Esophagus muscularis mucosa (tissue), 4 donors: Measurements from ENCODE around the gene MFN2. TPM values are rescaled to one million over a fixed set of nuclear protein-coding genes. Genes with fewer than 3 reads are reported as not detected.

Source experiments
- DNase-seq: peaks from one replicate; pipeline ENCODE4 v3.0.0-alpha.2; 2017; ENCODE audit errors: extremely low spot score
- H3K27ac ChIP-seq, 4 donors: fragments of 200-600 bp; sonication (generic); replicated peaks in 1 of 4; 1 replicate in 3 of 4; 2 replicates in 1 of 4; pipeline ENCODE4 v1.5.1; 2016 to 2019; ENCODE audit warnings: mild to moderate bottlenecking in 1 of 4
- H3K27me3 ChIP-seq, 4 donors: fragments of 200-600 bp; sonication (generic); one replicate each; pipeline versions ENCODE4 v1.5.1 to v1.6.0; 2016 to 2019
- H3K36me3 ChIP-seq, 4 donors: fragments of 200-600 bp; sonication (generic); one replicate each; pipeline ENCODE4 v1.5.1; 2016 to 2019
- H3K4me1 ChIP-seq, 4 donors: fragments of 200-600 bp; sonication (generic); one replicate each; pipeline ENCODE4 v1.5.1; 2016 to 2019
- H3K4me3 ChIP-seq, 4 donors: fragments of 200-600 bp; sonication (generic); 1 replicate in 2 of 4; 2 replicates in 2 of 4; pipeline ENCODE4 v1.5.1; 2016 to 2019; ENCODE audit warnings: mild to moderate bottlenecking in 4 of 4, moderate library complexity in 1 of 4
- H3K9me3 ChIP-seq, 4 donors: fragments of 200-600 bp; sonication (generic); 1 replicate in 3 of 4; 2 replicates in 1 of 4; pipeline ENCODE4 v1.5.1; 2016 to 2019
- CTCF ChIP-seq, 3 experiments: fragments of 200-600 bp in 2 of 3; fragments of 450-650 bp in 1 of 3; sonication (generic) in 2 of 3; IDR thresholded peaks; one replicate each; pipeline ENCODE4 v1.5.1; 2017 to 2019; ENCODE audit warnings: antibody characterized with exemption in 3 of 3, mild to moderate bottlenecking in 2 of 3, moderate library complexity in 1 of 3
- EP300 ChIP-seq: sonication (generic); formaldehyde crosslinking; IDR thresholded peaks from one replicate; pipeline ENCODE4 v1.6.1; 2017; ENCODE audit warnings: antibody characterized with exemption
- POLR2A ChIP-seq: fragments of 450-650 bp; IDR thresholded peaks from one replicate; pipeline ENCODE4 v1.6.1; 2017; ENCODE audit warnings: antibody characterized with exemption, moderate library complexity, mild to moderate bottlenecking, low read depth
- POLR2AphosphoS5 ChIP-seq, 2 donors: sonication (generic); formaldehyde crosslinking; IDR thresholded peaks; one replicate each; pipeline ENCODE4 v1.6.1; 2017; ENCODE audit warnings: antibody characterized with exemption in 2 of 2
- WGBS: methylation state at CpG from one replicate; pipeline ENCODE4 v1.1.5; 2018; 5-methylcytosine and 5-hydroxymethylcytosine counted together
- intact Hi-C: fragments of 100-400 bp; cut with DNase I; formaldehyde crosslinking; loops from one replicate; pipeline ENCODE4 v1.15.1; 2023
- total RNA-seq, 4 donors: library from RNA; depleted of rRNA; stranded (reverse); fragments of >200 nt; gene quantifications; one replicate each; pipeline versions ENCODE4 v1.1.0 to v1.2.1, GENCODE V29; 2016

MFN2 gene
- total RNA-seq, 4 donors from 2014 or later = 166 to 242 (median 191) TPM

- Histone ChIP-seq H3K36me3 (no peaks in the 10 kb centered on the region), H3K27ac (no peak overlapping the region), H3K4me3 (no peak overlapping the region), H3K27me3 (peaks cover 0 to 20% (median 0%) of the 10 kb centered on the region in 4 donors), H3K4me1 (peaks cover 8 to 22% (median 16%) of the 10 kb centered on the region in 4 donors), H3K9me3 (no peaks in the 10 kb centered on the region)
- no peak for TF ChIP-seq POLR2A
- TF ChIP-seq POLR2AphosphoS5 (IDR thresholded peaks at IDR 0.05) = no peak
- TF ChIP-seq EP300 = no peak
- no peak for TF ChIP-seq CTCF (IDR thresholded peaks at IDR 0.05)
- no peak for DNase-seq
- intact Hi-C loops = no loop called here
- WGBS = 83% methylated on average over 4 of the region's 4 CpGs
These were observed 69.4 kb downstream of the MFN2 start for GRCh38 chr1:12049616-12050015.

GRCh38 chr1:12051361-12051760 is 71.1 kb downstream of the MFN2 start:
- TF ChIP-seq POLR2A = no peak
- no peak for TF ChIP-seq CTCF (IDR thresholded peaks at IDR 0.05)
- no peak for TF ChIP-seq POLR2AphosphoS5 (IDR thresholded peaks at IDR 0.05)
- TF ChIP-seq EP300 = no peak
- Histone ChIP-seq H3K9me3 (no peaks in the 10 kb centered on the region), H3K27ac (no peak overlapping the region), H3K36me3 (no peaks in the 10 kb centered on the region), H3K27me3 (peaks cover 0 to 20% (median 0%) of the 10 kb centered on the region in 4 donors), H3K4me1 (peaks cover 8 to 20% (median 16%) of the 10 kb centered on the region in 4 donors), H3K4me3 (no peak overlapping the region)
- no CpG with 5 or more reads among the region's 1 CpG for WGBS
- intact Hi-C loops = no loop called here
- no peak for DNase-seq

- DNase-seq = no peak
- WGBS = 25% methylated on average over 6 of the region's 9 CpGs
- H3K4me3 ChIP-seq = no peak overlapping the region
- no peak overlapping the region for H3K27ac ChIP-seq
- peaks cover 0 to 20% (median 0%) of the 10 kb centered on the region in 4 donors for H3K27me3 ChIP-seq
- peaks cover 8 to 20% (median 16%) of the 10 kb centered on the region in 4 donors for H3K4me1 ChIP-seq
- no peaks in the 10 kb centered on the region for H3K9me3 ChIP-seq
- intact Hi-C loops = no loop called here
- TF ChIP-seq CTCF (IDR thresholded peaks at IDR 0.05) = no peak
- TF ChIP-seq POLR2AphosphoS5 (IDR thresholded peaks at IDR 0.05) = no peak
- TF ChIP-seq POLR2A = no peak
- TF ChIP-seq EP300 = no peak
- no peaks in the 10 kb centered on the region for H3K36me3 ChIP-seq
These were observed 71.8 kb downstream of the MFN2 start for GRCh38 chr1:12052008-12052573.

GRCh38 chr1:12052997-12053686 is 72.9 kb downstream of the MFN2 start:
- intact Hi-C loops = no loop called here
- no peak overlapping the region for H3K4me3 ChIP-seq
- 67% methylated on average over 9 of the region's 14 CpGs for WGBS
- no peak overlapping the region for H3K27ac ChIP-seq
- H3K9me3 ChIP-seq = no peaks in the 10 kb centered on the region
- DNase-seq = no peak
- peaks cover 8 to 20% (median 16%) of the 10 kb centered on the region in 4 donors for H3K4me1 ChIP-seq
- H3K36me3 ChIP-seq = no peaks in the 10 kb centered on the region
- no peak for TF ChIP-seq CTCF (IDR thresholded peaks at IDR 0.05)
- TF ChIP-seq POLR2A = no peak
- TF ChIP-seq POLR2AphosphoS5 (IDR thresholded peaks at IDR 0.05) = no peak
- no peak for TF ChIP-seq EP300
- H3K27me3 ChIP-seq = peaks cover 0 to 11% (median 0%) of the 10 kb centered on the region in 4 donors
